H9 (cell line): ENCODE results near the gene ELOVL3. TPM values are rescaled to one million over a fixed set of nuclear protein-coding genes. Genes with fewer than 3 reads are reported as not detected.

Experiments
- DNase-seq: peaks from one replicate; pipeline ENCODE4 v3.0.0-alpha.2; 2017
- H2AFZ ChIP-seq: one replicate; pipeline ENCODE4 v1.6.1; 2013; ENCODE audit warnings: mild to moderate bottlenecking, low read length, control low read depth, moderate library complexity
- H2AK5ac ChIP-seq: 2 replicates; pipeline ENCODE4 v1.6.1; 2013; ENCODE audit warnings: low read length, control low read depth, mixed read lengths; ENCODE audit not compliant: insufficient read length
- H2BK120ac ChIP-seq: one replicate; pipeline ENCODE4 v1.6.1; 2013; ENCODE audit warnings: low read depth, mild to moderate bottlenecking, low read length, control low read depth, inconsistent platforms; ENCODE audit not compliant: poor library complexity, severe bottlenecking
- H2BK12ac ChIP-seq: 2 replicates; pipeline ENCODE4 v1.6.1; 2013; ENCODE audit warnings: low read length, control low read depth, mixed read lengths, low read depth; ENCODE audit not compliant: insufficient read length
- H2BK15ac ChIP-seq: 2 replicates; pipeline ENCODE4 v1.6.1; 2013; ENCODE audit warnings: low read depth, low read length, control low read depth
- H2BK20ac ChIP-seq: one replicate; pipeline ENCODE4 v1.6.1; 2013; ENCODE audit warnings: low read depth, mild to moderate bottlenecking, low read length, control low read depth, inconsistent platforms; ENCODE audit not compliant: poor library complexity, severe bottlenecking
- H2BK5ac ChIP-seq: 2 replicates; pipeline ENCODE4 v1.6.1; 2013; ENCODE audit warnings: low read length, control low read depth, mixed read lengths; ENCODE audit not compliant: insufficient read length
- H3K14ac ChIP-seq: 2 replicates; pipeline ENCODE4 v1.6.1; 2013; ENCODE audit warnings: low read length, control low read depth; ENCODE audit not compliant: insufficient read depth
- H3K18ac ChIP-seq: 2 replicates; pipeline ENCODE4 v1.6.1; 2013; ENCODE audit warnings: low read depth, mild to moderate bottlenecking, mixed read lengths, low read length, control low read depth; ENCODE audit not compliant: insufficient read length
- H3K23ac ChIP-seq: 2 replicates; pipeline ENCODE4 v1.6.1; 2013; ENCODE audit warnings: low read length, control low read depth, mixed read lengths, low read depth; ENCODE audit not compliant: insufficient read length
- H3K23me2 ChIP-seq: 2 replicates; pipeline ENCODE4 v1.6.1; 2013; ENCODE audit warnings: low read depth, mild to moderate bottlenecking, mixed read lengths, low read length, control low read depth; ENCODE audit not compliant: insufficient read length, poor library complexity, severe bottlenecking
- H3K27ac ChIP-seq: 2 replicates; pipeline ENCODE4 v1.5.1; 2013; ENCODE audit warnings: low read length, control low read depth, mixed read lengths, low read depth; ENCODE audit not compliant: insufficient read length
- H3K27me3 ChIP-seq: 2 replicates; pipeline ENCODE4 v1.6.1; 2013; ENCODE audit warnings: low read length, control low read depth, inconsistent platforms; ENCODE audit not compliant: insufficient read depth
- H3K4ac ChIP-seq: 2 replicates; pipeline ENCODE4 v1.6.1; 2013; ENCODE audit warnings: low read depth, mild to moderate bottlenecking, control low read depth, inconsistent platforms, low read length, moderate library complexity
- H3K4me1 ChIP-seq: 2 replicates; pipeline ENCODE4 v1.6.1; 2013; ENCODE audit warnings: low read length, control low read depth, inconsistent platforms; ENCODE audit not compliant: insufficient read depth
- H3K4me2 ChIP-seq: 2 replicates; pipeline ENCODE4 v1.6.1; 2013; ENCODE audit warnings: low read length, control low read depth, mixed read lengths; ENCODE audit not compliant: insufficient read length, insufficient read depth
- H3K56ac ChIP-seq: 2 replicates; pipeline ENCODE4 v1.6.1; 2013; ENCODE audit warnings: low read depth, mild to moderate bottlenecking, mixed read lengths, low read length, control low read depth; ENCODE audit not compliant: insufficient read length
- H3K79me1 ChIP-seq: 2 replicates; pipeline ENCODE4 v1.6.1; 2013; ENCODE audit warnings: low read depth, mild to moderate bottlenecking, moderate library complexity, low read length, control low read depth, inconsistent platforms; ENCODE audit not compliant: insufficient read depth, poor library complexity, severe bottlenecking
- H3K79me2 ChIP-seq: 2 replicates; pipeline ENCODE4 v1.6.1; 2013; ENCODE audit warnings: low read length, control low read depth, inconsistent platforms; ENCODE audit not compliant: insufficient read depth
- H3K9ac ChIP-seq: 2 replicates; pipeline ENCODE4 v1.6.1; 2013; ENCODE audit warnings: low read length, control low read depth, mixed read lengths; ENCODE audit not compliant: insufficient read length; ENCODE audit errors: extremely low read depth
- H3K9me3 ChIP-seq: one replicate; pipeline ENCODE4 v1.6.1; 2013; ENCODE audit warnings: low read depth, low read length, inconsistent platforms; ENCODE audit not compliant: control insufficient read depth
- H3T11ph ChIP-seq: one replicate; pipeline ENCODE4 v1.6.1; 2013; ENCODE audit warnings: mild to moderate bottlenecking, low read length, control low read depth, inconsistent platforms
- H4K20me1 ChIP-seq: one replicate; pipeline ENCODE4 v1.6.1; 2013; ENCODE audit not compliant: control insufficient read depth, insufficient read length, insufficient read depth
- H4K5ac ChIP-seq: 2 replicates; pipeline ENCODE4 v1.6.1; 2013; ENCODE audit warnings: low read depth, mild to moderate bottlenecking, mixed read lengths, low read length, control low read depth; ENCODE audit not compliant: insufficient read length
- H4K8ac ChIP-seq: replicated peaks from 2 replicates; pipeline ENCODE4 v1.6.1; 2013; ENCODE audit warnings: low read length, control low read depth, mixed read lengths, low read depth; ENCODE audit not compliant: insufficient read length
- H4K91ac ChIP-seq: 2 replicates; pipeline ENCODE4 v1.6.1; 2013; ENCODE audit warnings: low read depth, mild to moderate bottlenecking, moderate library complexity, mixed read lengths, low read length, control low read depth; ENCODE audit not compliant: insufficient read length
- H3K27ac Mint-ChIP-seq, 3 experiments: 2 replicates in 2 of 3; 3 replicates in 1 of 3; pipeline ENCODE4 v1.8.0; 2020 to 2021; ENCODE audit warnings: mixed read lengths in 3 of 3, mild to moderate bottlenecking in 1 of 3, moderate library complexity in 1 of 3
- H3K27me3 Mint-ChIP-seq: 2 replicates; pipeline ENCODE4 v1.8.0; 2021; ENCODE audit warnings: low read depth, mild to moderate bottlenecking, moderate library complexity, mixed read lengths
- H3K36me3 Mint-ChIP-seq, 3 experiments: 2 replicates in 2 of 3; 3 replicates in 1 of 3; pipeline ENCODE4 v1.8.0; 2020 to 2021; ENCODE audit warnings: low read depth in 3 of 3, mixed read lengths in 3 of 3; ENCODE audit not compliant: insufficient read depth in 1 of 3
- H3K4me1 Mint-ChIP-seq, 2 experiments: 2 replicates each; pipeline ENCODE4 v1.8.0; 2020; ENCODE audit warnings: mixed read lengths in 2 of 2
- H3K4me3 Mint-ChIP-seq, 2 experiments: 2 replicates in 1 of 2; 3 replicates in 1 of 2; pipeline ENCODE4 v1.8.0; 2020 to 2021; ENCODE audit warnings: mild to moderate bottlenecking in 2 of 2, mixed read lengths in 2 of 2, moderate library complexity in 1 of 2
- H3K9me3 Mint-ChIP-seq, 2 experiments: 2 replicates in 1 of 2; 3 replicates in 1 of 2; pipeline ENCODE4 v1.8.0; 2020; ENCODE audit warnings: mild to moderate bottlenecking in 2 of 2, mixed read lengths in 2 of 2, moderate library complexity in 1 of 2
- CTCF ChIP-seq: fragments of 200-600 bp; sonication (generic); conservative IDR thresholded peaks from 3 replicates; pipeline ENCODE4 v1.8.0; 2021; ENCODE audit warnings: antibody characterized with exemption, mild to moderate bottlenecking
- total RNA-seq: library from RNA; stranded (reverse); gene quantifications from 2 replicates; pipeline ENCODE4 v1.2.1, GENCODE V29; 2021

Gene ELOVL3
- total RNA-seq, 1 experiment from 2014 or later, result not detected

DNA sequence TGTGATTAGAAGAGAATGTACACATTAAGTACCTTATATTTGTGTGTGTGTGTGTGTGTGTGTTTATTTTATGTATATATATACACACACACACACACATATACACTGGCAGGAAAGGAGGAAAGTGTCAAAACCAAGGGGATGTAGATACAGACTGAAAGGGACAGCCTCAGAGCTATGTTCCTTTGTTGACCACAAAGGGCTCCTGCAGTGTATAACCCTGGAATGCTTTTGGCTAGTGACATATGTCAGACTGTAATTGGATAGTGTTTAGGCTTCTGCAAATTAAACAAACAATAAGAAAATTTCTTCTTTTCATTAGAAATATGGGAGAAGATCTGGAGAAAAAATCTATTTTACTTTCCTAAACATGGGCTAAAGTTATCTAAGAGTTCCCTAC, 35.1 kb downstream of the ELOVL3 start:
- H3K4me2 ChIP-seq, result no peak overlapping the region
- DNase-seq, result no peak
- no peak overlapping the region for H2BK5ac ChIP-seq
- no peak overlapping the region for H2AFZ ChIP-seq
- peaks cover 0 to 19% (median 17%) of the 10 kb centered on the region in 3 experiments; a peak in 5 of 7 replicates for H3K36me3 Mint-ChIP-seq
- H3K9me3 Mint-ChIP-seq, result no peaks in the 10 kb centered on the region
- H4K8ac ChIP-seq, result no peak overlapping the region
- TF ChIP-seq CTCF, result no peak
- H2BK15ac ChIP-seq, result no peak overlapping the region
- no peak overlapping the region for H3K9ac ChIP-seq
- no peaks in the 10 kb centered on the region for H3K9me3 ChIP-seq
- H3T11ph ChIP-seq, result no peak overlapping the region
- no peak overlapping the region for H3K18ac ChIP-seq
- no peak overlapping the region for H2BK12ac ChIP-seq
- no peaks in the 10 kb centered on the region for H3K23me2 ChIP-seq
- H3K23ac ChIP-seq, result no peak overlapping the region
- H3K27ac ChIP-seq, result no peak overlapping the region
- no peak overlapping the region for H4K91ac ChIP-seq
- H4K5ac ChIP-seq, result no peak overlapping the region
- H2BK120ac ChIP-seq, result no peak overlapping the region
- peaks cover 3% of the 10 kb centered on the region for H3K79me1 ChIP-seq
- no peak overlapping the region for H3K14ac ChIP-seq
- no peaks in the 10 kb centered on the region for H4K20me1 ChIP-seq
- H3K27ac Mint-ChIP-seq, result no peak overlapping the region
- no peak overlapping the region for H3K4ac ChIP-seq
- no peaks in the 10 kb centered on the region for H3K4me1 ChIP-seq
- peaks cover 4% of the 10 kb centered on the region in 2 experiments; a peak in 2 of 4 replicates for H3K4me1 Mint-ChIP-seq
- no peak overlapping the region for H3K4me3 Mint-ChIP-seq
- H3K79me2 ChIP-seq, result no peaks in the 10 kb centered on the region
- no peak overlapping the region for H3K56ac ChIP-seq
- no peak overlapping the region for H2BK20ac ChIP-seq
- H2AK5ac ChIP-seq, result no peak overlapping the region
- H3K27me3 ChIP-seq, result no peaks in the 10 kb centered on the region
- no peaks in the 10 kb centered on the region for H3K27me3 Mint-ChIP-seq
